RKO (cell line): Measurements from ENCODE around the gene USF1.
A peak's percentile ranks its signal among the peaks of the same experiment; 100 is the strongest.
"Not testable (repeated sequence)": the region's sequence is repeated elsewhere in the genome, so short reads cannot be mapped to it uniquely, and the experiment has no call there.

ENCODE experiments used
- DNase-seq: peaks from one replicate; pipeline ENCODE4 v3.0.0-alpha.2; 2016; ENCODE audit warnings: low spot score

USF1 gene

DNA sequence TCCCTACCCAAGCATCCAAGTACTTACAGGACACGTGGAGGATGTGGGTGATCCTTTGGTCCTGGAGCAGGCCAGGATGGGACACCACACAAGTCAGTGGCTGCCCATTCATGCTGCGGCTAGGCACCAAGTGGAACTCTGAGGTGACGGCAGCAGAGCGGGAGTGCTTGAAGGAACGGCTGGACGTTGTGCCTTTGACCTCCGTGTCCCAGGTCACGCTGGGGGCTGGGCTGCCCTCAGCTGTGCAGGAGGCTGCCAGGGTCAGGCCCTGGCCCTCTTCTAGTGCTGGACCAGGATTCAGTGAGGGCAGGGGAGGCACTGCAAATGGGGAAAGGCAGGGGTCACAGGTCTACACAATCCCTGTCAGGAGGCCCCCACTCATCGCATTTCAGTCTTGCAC lies 31.6 kb upstream of the USF1 start:
- DNase-seq = no peak

DNA sequence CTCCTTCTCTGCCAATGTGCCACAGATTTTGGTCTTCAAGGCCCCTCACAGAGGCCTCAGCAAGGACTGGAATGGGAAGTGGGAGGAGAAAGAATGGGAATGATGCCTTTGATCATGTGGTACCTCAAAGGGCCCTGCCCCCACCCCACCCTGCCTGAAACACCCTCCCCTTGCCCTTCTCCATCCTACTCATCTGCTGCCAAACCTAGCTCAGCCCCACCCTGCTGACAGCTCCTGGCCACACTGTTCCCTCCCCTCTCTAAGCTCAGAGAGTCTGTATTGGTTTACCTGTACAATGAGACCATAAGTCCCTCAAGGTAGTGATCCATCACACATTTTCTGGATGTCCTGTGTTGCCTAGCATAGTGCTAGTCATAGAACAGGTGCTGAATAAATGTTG lies 30.6 kb upstream of the USF1 start:
- DNase-seq = no peak

DNA sequence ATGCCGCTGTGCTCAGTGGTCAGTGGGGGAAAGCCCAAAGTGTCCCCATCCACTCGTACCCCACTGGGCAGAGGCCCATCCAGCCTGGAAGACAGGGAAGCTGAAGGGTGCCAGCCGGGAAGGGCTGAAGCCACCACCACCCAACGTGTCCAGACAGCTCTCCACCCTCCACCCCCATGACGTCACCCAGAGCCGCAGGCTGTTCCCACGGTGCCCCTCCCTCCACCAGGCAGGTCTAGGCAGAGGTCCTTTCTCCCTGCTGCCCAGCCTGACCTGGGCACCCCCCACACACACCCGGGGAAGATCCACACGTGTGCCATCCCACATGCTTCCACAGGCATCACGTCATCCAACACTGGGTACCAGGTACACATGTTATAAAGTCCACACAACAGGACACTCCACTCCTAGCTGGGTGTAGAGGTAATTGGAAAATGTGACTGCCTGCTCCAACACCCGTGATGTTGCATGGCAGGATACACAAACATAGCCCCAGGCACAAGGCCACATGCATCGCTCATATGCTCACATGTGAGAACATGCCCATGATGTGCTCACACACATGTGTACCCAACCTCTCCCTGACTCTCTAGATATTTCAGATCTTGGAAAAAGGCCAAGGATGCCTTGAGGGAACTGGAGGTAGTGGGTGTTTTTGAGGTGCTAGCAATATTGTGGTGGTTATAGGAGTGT lies 29.0 kb upstream of the USF1 start:
- DNase-seq = no peak

DNA sequence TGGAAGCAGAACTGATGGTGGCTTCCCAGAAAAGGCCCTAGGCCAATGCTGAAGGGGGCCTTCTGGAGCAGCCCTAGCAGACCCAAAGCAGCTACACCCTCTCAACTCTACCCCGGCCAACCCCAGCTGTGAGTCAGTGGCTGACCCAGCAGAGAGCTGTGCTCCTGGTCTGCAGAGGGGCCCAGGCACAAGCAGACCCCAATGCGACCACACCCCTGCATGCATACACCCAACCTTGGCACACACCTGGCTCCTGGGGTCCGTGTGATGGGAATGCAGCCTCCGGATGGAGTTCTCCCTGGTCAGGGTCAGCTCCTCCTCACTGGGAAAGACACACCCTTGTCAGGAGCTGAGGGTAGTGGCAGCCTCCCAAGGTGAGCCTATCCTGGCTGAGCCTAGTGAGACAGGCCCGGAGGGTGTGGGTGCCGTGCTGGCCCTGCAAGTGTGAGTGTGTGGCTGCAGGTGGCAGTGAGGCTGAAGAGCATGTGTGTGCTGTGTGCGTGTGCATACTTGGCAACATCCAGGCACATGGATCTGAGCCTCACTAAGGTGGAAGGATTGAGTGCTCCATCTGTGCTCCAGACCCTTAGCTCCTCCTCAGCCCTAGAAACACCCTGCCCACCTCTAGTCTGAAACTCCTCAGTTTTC lies 27.8 kb upstream of the USF1 start:
- DNase-seq = no peak

DNA sequence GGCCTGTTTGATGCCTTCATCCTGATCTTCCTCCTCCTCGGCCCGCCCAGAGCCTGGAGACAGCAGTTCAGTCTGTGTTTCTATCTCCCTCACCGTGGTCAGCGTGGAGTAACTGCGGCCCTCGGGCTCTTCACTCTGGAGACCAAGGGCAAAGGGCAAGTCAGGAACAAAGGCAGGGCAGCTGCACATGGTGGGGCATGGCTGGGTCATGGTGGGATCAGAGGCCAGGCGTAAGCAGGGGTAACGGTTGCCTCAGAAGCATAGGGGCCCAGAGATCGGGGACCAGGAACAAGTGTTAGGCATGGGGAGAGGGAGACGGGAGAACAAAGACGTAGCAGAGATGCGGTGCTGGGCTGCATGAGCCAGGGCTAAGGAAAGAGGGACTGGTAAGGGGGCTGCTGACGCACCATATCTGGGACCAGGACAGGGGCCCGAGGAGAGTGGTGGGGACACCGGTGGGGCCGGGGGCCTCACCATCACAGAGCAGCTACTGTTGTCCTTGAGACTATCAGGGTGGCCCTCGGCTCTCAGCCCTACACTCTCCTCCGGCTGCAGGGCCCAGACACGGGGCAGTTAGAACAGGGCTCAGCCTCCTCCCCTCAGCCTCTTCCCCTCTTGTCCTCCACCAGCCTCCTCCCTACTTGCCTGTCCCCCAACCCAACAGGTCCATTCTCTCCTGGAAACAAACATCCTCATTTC lies 27.1 kb upstream of the USF1 start:
- no peak for DNase-seq

GRCh38 chr1:161071886-161072371 lies 26.2 kb upstream of the USF1 start:
- peak; percentile 58 for DNase-seq

GRCh38 chr1:161070761-161071160 lies 25.0 kb upstream of the USF1 start:
- DNase-seq = no peak

DNA sequence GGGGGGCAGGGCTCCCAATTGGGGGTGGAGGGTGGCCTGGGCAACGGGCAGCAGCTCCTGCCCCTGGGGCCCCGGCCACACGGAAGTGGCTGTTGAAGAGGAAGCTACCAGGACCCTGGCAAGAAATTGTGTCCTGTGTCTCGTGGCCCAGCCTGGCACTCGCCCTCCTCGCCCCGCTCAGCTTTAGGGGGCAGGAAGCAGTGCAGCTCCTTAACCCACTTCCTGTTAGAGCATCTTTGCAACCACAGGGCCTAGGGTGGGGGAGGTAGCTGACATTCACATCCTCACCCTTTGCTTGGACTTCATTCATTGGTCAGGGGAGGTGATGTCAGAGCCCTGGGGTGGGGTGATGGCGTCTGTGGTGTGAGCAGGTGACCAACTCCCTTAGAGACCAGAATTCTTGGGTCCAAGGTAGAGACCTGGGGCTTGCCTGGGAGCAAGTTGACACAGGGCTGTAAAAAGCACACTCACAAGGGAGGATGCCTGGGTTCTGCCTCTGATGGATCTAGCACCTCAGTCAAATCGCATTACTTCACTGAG lies 24.0 kb upstream of the USF1 start, which contains the start of gene ARHGAP30:
TSS of gene ARHGAP30 (minus strand) at position 161 of the 540 bp plus-strand sequence. CDS start 267 bp downstream, outside the sequence.
- DNase-seq = no peak

GRCh38 chr1:161069241-161069640 lies 23.5 kb upstream of the USF1 start:
- DNase-seq = no peak

DNA sequence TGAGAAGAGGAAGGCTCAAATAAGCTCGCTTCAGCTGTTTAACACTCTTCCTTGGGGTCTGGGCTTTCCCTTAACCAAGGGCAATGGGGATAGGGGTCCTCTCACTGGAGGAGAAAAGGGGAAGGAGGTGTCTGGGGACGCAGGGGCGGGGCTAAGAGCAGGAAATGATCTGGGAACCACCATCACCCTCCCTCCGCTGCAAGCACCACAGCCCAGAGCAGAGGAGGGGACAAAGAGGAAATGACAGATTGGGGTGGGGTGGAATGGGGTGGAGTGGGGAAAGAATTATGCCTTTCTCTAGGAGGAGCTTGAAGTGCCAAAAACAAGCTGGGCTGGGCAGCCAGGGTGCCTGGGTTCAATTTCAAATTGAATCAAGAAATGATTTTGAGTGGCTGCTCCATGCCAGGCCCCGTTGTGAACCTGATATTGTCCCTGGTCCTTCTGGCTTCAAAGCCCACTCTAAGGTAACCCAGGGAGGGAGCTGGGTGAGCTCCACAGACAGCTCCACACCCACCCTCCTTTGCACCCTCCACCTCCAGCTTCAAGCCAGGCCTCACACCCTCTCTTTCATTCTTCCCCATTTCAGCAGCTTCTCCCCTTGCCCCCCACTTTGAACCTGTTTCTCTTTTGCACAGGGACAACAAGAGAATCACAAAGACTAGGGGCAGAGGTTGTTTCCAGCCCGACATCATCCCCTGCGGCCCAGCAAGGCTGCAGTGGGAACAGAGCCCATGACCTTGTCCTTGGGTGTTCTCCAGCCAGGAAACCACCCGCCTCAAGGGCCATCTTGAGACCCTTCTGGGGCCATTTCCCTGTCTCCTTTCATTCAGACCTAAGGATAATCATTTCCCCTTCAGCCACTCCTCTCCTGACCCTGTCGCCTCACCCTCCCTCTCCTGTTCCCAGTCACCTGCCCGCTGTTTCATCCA lies 22.8 kb upstream of the USF1 start:
- no peak for DNase-seq

- DNase-seq = no peak
Measured at GRCh38 chr1:161066694-161067093, 20.9 kb upstream of the USF1 start.

GRCh38 chr1:161065681-161066080 lies 19.9 kb upstream of the USF1 start:
- DNase-seq = not testable (repeated sequence)

DNA sequence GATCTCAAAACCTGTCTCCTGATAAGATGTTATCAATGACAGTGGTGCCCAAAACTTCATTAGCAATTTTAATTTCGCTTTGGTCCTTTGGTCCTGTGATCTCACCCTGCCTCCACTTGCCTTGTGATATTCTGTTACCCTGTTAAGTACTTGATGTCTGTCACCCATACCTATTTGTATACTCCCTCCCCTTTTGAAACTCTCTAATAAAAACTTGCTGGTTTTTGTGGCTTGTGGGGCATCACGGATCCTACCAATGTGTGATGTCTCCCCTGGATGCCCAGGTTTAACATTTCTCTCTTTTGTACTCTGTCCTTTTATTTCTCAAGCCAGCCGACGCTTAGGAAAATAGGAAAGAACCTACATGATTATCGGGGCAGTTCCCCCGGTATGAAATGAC lies 18.2 kb upstream of the USF1 start:
- not testable (repeated sequence) for DNase-seq

DNA sequence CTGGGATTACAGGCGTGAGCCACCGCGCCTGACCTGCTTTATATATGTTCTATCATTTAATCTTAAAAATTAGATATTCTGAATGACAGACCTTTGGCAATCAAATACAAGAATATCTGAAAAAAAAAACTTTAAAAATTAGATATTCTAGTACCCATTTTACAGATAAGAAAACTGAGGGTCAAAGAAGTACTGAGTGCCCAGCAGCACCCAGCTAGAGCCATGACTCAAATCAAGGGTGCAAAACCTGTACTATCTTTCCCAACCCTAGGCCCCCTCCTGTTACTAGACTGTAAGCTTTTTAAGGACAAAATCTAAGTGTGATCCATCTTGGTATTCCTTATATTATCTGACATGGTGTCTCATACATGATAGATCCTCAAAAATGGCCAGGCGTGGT lies 15.6 kb upstream of the USF1 start:
- DNase-seq = no peak

GRCh38 chr1:161059293-161059692 lies 13.5 kb upstream of the USF1 start:
- no peak for DNase-seq

- no peak for DNase-seq
Measured at GRCh38 chr1:161054805-161055204, 9.0 kb upstream of the USF1 start.

DNA sequence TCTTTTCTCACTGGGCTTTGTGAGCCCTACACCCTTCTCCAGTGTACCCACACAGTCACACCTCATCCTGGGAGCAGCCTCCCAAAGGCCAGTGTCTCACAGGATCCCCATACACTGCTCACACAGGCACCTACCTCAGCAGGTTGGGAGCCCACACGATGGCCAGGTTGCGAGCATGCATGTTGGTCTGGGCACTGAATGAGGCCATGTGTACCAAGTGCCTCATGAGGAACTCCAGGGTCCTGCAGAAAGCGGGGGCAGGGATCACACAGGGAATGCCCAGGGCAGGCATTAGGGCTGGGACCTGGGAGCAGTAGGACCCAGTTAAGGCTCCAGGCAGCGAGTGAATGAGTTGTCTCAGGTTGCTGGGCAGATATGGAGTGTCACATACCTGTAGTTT lies 8.5 kb upstream of the USF1 start:
- DNase-seq = no peak

DNA sequence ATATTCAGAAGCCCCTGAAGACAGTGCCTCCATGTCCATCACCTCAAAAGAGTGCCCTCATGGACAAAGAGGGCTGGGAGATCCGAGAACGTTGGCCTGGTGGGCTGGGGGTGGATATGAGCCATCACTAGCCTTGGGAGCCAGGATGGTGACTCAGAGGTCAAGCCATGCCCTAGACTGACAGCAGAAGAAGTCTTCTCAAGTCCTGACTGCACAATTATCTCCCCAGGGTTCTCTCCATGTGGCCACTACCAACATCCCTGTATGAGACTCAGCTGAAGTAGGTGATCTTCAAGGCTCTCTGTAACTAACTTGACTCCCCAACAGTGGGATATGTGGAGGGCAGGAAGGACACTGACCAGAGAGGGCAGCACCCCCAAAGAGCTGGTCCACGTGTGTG lies 7.1 kb upstream of the USF1 start:
- no peak for DNase-seq

DNA sequence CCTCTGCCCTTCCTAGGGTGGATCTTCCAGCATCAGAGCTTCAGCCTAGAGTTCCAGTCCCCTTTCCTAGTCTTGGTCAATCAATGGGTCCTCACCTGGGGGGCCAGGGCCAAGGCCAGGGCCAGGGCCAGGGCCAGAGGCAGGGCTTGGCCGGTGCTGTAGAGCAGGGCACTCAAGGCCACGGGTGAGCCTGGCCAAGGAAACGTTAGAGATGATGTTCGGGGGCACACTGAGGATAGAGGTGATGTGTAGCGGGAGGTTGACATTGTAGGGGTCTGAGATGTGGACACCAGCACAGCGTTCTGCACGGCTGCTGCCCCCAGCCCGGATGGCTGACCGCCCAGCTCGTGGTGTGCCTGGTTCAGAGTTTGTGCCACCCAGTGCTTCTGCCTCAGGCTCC lies 5.4 kb upstream of the USF1 start:
- no peak for DNase-seq

DNA sequence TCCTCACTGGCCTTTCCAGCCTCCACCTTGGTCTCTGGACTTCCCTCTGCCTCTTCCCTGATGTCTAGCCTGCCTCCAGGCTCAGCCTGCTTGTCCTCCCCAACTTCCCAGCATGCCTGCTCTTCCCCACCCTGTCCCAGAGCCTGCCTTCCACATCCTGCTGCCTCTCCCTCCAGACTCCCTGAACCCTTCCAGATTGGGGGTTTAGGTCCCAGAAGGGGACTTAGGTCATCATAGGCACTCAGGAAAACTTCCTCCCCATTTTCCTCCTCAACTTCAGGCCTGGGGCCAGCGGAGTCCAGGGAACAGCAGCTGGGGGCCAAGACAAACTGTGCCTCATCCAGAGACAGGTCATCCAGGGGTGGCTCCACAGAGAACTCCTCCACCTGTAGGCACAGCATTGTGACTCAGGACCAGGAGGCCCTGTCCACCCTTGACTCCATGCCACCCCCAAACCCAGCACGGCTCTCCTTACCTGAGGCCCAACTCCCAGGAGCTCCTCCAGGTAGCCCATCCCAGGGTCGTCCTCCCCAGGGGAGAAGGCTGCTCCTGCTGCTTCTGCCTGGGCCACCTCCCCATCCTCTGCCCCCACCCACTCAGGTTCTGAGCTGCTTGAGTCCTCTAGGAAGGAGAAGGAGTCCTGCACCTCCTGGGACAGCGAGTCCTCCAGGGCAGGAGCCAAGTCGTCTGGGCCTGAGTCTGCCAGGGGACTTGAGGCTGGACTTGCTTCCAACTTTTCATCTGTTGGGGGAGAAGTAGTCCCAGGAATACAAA lies 3.4 kb upstream of the USF1 start:
- no peak for DNase-seq
